HG02642 (cell line): Measurements from ENCODE around the gene MBD1.
"Not testable (repeated sequence)": the region's sequence is repeated elsewhere in the genome, so short reads cannot be mapped to it uniquely, and the experiment has no call there.

Experiments used
- ATAC-seq: cut with Tn5 transposase; IDR thresholded peaks from one replicate; pipeline ENCODE4 v1.9.1; 2021; ENCODE audit warnings: mild to moderate bottlenecking; ENCODE audit not compliant: unreplicated experiment, poor library complexity

Gene MBD1

DNA sequence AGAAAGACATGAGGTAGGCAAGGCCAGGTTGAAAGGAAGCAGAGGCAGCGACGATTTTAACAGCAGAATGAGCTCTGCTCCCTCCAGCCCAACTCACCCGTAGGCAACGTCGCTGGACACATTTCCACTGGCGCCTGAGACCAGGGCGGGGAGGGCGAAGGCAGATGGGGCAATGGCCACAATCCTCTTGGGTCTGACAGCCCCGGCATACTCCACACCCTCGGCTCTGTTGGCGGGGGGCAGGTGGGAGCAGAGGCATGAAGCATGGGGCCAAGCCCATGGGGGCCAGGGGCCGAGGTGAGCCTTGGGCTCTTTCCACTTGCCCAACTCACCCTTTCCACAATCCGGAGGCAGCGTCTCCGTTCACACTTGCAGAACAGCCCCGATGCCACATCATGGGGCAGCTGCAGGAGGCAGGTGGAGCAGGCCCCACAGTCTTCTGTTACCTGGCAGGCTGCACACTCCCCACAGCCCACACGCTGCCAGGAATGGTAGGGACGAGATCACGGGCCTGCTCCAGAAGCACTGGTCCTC, 5.8 kb downstream of the MBD1 start:
- ATAC-seq, result no peak

DNA sequence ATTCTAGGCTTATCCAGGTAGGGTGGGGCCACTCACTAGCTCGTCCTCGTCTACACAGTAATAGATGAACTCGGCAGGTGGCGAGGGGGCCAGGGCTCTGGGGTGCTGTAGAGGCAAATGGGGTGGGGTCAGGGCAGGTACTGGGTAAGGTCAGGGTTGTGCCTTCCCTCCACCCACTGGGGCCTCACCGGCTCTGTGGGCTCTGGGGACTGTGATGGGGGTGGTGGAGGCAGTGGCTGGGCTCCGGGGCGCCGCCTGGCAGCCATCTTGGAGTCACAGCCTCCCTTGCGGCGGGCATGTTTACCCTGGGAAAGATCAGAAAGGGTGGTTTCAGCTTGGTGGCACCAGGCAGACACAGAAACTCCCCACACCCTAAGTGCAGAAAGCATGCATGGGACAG, 6.4 kb downstream of the MBD1 start:
- no peak for ATAC-seq

DNA sequence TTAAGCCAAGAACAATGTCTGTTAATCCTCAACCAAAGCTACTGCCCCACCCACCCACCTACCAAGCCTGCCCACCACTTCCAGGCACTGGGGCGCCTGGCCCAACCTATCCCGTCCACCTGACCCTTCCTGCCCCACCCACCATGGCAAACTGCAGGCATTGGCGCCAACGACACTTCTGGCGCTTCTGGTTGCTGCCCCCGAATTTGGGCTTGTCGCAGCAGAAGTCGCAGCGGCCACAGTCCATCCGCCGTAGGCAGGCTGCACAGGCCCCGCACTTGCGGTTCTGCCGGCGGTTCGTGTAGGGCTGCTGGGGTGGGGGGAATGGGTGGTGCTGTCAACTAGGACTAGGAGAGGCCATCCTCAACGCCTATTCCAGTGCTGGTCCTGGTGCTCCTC, 7.3 kb downstream of the MBD1 start:
- no peak for ATAC-seq

DNA sequence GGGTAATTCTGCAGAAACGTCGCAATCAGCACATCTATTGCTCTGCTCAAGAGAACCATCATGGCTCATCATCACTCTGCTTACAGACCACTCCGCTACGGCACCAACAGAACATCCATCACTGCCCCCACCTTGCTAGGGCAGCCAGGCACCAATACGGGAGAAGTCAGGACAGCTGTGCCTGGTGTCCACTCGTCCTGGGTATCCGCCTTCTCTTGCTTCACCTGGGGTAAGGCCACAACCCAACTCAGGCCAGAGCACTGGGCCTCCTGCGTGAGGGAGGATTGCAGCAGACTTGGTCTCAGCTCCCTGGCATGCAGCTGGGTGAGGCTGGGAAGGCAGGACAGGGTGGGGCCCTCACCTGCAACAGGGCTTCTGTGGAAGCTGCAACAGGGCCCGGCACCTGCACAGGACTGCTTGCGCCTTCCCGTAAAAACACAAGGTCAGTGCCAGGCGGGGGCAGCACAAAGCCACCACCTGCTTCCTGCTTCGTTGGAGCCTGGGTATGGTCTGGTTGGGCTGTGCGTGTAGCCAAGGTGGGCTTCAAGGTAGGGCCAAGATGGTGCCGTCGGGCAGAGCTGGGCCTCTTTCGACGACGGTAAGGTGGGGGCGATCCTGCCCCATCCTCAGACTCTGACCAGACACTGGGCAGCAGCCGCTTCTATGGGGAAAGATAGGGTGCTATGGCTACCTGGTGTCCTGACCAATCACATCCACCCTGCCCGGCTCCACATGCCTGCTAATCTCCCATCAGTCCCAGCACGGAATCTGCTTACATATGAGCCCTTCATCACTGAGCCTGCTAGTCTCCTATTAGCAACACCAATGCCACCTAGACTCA, 7.9 kb downstream of the MBD1 start:
- ATAC-seq, result no peak

DNA sequence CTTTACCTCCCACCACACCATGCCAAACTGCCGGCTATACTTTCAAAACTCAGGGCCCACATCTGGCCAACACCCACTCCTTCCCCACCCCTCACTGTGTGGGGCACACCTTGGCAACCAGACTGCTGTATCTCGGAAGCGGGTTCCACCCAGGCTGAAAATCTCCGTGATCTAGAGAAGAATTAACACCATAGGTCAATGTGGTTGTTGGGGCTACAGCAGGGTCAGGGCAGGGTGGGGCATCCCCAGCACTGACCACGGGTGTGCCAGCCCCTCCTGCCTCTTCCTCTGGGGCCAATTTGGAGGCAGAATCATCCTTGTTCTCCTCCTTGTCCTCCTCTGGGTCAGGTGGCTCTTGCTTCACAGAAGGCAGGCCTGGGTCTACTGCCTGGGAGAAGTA, 8.8 kb downstream of the MBD1 start:
- no peak for ATAC-seq

DNA sequence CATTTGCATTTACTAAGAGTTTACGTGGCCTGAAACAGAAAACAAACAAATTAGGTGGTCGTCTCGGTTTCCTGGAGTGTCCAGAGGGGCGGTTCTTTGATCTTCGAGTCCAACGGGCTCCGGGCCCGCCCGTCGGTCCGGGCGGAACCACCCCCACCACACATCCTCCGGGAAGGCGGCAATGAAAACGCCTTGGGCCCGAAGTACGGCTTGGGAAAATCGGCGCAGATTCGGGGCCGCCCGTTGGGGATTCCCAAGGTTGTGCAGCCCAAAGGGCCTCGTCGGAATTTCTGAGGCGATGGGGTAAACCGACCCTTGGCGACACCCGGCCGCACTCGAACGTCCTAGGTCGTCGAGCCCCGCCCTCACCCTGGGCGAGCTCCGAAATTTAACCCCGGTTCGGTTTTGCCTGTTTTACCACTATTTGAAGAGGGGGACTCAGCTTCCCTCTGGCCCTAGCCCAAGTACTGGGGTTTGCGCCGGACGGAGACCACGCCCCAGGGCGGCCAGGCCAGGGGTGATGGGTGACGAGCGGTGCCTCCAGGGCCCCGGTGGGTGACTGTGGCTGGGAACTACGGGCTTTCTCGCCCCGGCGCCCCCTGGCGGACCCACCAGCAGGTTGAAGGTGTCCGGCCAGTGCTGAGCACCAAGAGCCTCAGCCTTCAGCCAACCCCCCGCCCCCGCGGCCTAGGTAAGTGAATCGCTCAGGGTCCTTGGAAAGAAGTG, 13.1 kb downstream of the MBD1 start:
- peak; percentile 72 for ATAC-seq

DNA sequence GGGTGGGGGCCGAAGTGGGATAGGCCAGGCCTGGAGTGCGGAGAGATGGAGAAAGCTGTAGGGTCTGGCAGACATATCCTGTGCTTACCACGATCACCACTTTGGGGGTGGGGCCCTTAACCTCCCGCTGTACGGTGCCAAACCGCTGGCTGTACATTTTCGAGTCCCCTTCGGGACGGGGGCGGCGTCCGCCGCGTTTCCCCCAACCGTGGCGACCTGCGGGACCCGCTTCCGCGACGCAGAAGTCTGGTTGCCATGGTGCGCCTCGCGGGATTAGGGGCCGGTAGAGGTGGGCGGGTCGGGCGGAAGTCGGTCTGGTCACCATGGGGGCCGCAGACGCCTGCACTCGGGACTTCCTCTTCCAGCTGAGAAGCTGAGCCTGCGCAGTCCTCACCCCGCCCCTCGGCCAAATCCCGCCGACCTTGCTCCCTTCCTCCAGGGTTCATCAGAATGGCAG, 15.0 kb downstream of the MBD1 start, which contains the start of gene CFAP53:
Gene CFAP53, minus strand, starts transcription at position 248 of the 457 bp plus-strand sequence. Its CDS starts 91 bp downstream, at position 157.
- ATAC-seq, result peak; percentile 80

DNA sequence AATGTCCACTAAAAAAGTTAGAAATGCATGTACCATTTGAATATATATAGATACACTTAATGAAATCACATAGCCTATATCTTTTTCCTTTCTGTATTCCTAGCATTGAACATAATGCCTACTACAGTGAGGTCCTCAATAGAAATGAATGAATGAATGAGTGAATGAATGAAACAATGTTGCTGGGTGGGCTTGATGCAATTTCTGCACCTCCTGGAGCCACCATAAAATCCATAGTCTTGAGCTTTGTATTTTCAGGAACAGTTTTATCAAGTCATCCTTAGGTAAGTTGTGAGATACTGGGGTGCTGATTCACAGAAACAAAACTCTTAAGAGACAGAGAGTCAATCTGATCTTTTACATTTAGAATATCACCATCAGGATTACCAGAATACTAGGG, 18.3 kb downstream of the MBD1 start:
- no peak for ATAC-seq

DNA sequence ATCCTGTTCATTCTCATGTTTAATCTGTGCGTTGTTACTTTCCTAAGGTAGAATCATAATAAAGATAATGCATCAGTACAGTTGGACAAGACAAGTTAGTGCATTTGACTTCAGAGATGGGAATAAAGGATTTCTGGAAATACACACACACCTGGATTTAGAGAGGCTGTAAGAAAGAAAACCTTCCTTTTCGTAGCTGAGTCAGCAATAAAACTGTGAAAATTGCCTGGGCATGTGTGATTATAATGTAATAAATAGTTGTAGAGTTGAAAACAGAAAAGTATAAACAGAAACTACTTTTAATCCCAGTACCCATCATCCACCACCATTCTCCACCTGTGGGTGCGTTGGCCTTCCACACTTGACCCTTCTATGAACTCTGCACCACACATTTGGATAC, 30.4 kb downstream of the MBD1 start:
- ATAC-seq, result no peak

DNA sequence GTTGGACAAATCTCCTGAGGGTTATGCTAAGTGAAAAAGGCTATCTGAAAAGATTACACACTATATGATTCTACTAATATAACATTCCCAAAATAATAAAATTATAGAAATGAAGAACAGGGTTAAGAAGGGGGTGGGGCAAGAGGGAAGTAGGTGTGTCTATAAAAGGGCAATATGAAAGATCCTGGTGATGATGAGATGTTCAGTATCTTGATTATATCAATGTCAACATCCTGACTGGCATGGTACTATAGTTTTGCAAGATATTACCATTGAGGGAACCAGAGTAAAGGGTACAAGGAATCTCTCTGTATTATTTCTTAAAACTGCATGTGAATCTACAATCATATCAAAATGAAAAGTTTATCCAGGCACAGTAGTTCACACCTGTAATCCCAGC, 31.7 kb downstream of the MBD1 start:
- ATAC-seq, result no peak

DNA sequence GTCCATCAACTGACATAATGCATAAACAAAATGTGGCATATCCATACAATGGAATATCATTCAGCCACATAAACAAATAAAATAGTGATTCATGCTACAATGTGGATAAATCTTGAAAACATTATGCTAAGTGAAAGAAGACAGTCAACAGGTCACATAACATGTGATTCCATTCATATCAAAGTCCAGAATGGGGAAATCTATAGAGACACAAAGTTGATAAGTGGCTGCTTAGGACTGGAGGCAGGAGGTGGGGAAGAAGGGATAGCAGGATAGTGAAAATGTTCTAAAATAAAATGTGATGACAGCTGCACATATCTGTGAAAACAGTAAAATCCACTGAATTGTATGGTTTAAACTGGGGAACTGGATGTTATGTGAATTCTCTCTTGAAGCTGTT, 33.8 kb downstream of the MBD1 start:
- ATAC-seq, result no peak

DNA sequence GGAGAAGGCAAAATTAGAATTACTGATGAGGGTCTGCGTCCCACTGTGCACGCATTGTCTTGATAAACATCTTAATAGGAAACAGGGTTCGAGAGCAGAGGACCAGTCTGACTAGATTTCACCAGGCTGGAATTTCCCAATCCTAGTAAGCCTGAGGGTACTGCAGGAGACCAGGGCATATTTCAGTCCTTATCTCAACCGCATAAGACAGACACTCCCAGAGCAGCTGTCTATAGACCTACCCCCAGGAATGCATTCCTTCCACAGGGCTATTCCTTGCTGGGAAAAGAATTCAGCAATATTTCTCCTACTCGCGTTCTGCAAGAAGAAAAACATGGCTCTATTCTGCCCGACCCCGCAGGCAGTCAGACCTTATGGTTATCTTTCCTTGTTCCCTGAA, 39.6 kb downstream of the MBD1 start:
- ATAC-seq, result not testable (repeated sequence)

DNA sequence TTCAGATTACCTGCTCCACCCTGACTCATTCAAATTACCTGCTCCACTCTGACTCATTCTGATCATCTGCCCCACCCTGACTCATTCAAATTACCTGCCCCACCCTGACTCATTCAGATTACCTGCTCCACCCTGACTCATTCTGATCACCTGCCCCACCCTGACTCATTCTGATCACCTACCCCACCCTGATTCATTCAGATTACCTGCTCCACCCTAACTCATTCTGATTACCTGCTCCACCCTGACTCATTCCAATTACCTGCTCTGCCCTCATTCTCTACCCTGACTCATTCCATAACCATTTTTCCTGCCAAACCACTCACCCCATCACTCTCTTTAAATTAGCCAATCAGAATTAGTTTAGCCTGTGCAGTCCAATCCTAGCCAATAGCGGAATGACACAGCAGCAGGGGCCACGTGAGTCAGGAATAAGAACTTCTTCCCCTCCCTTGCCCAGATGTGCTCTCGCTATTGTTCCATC, 41.2 kb downstream of the MBD1 start:
- no peak for ATAC-seq

DNA sequence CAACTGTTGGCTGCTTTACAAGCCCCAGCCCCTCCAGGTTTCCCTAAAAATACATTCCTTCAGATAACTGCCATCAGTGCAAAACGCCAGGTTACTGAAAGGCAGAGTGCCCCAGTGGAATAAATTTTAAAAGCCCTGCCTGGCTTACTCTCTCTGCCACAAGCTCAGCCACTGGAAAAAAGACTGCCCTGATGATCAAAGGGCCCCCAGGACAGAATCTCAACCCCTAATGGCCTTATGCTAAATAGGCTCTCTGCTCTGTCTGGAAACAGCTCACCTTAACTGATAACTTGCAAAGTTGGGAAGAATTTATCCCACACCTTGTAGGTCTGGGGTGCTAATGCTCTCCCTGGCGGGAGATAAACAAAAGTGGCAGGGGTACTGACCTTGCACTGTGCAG, 48.9 kb downstream of the MBD1 start:
- no peak for ATAC-seq

DNA sequence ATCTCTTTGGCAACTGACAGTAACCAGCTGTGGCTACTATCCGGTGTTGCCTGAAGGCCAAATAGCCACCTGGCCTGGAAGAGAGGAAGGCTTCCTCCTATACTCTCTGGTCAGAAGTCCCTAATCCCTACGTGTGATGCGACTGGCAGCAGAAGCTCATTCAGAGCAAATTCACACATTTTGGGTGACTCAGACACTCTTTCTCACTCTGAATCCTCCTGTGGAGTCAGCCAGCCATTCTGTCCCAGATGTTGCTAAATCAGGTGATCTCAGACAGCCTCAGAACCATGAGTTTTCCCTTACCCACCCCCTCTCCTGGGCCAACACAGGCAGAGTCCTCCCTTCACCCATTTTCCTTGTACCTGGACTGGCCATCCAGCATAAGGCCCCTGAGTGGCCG, 49.7 kb downstream of the MBD1 start:
- ATAC-seq, result no peak

DNA sequence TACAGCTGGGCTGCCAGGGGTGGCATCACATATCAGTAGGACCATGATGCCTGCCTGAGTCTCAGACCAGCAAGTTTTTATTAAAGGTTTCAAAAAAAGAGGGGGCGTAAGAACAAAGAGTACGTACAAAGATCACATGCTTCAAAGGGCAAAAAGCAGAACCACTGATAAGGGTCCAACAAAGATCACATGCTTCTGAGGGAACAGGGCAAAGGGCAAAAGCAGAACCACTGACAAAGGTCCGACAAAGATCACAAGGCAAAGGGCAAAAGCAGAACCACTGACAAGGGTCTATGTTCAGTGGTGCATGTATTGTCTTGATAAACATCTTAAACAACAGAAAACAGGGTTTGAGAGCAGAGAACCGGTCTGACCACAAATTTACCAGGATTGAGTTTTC, 61.1 kb downstream of the MBD1 start:
- not testable (repeated sequence) for ATAC-seq
